ENCODE measurements around the gene ARMC8.

ARMC8 gene

GRCh38 chr3:138297059-138297607 is 110.0 kb downstream of the ARMC8 start:
- no peak for TF ChIP-seq CTCF (IDR thresholded peaks at IDR 0.05; ENCODE audit: control extremely low read depth, extremely low read depth, low read depth, missing control alignments)
- ChIA-PET CTCF (interaction anchor here (1.1 kb wide), 1 partner anchor 13 kb away, joined by 3 read pairs; no protein-coding TSS in a partner anchor), POLR2A (no interaction called here)
- no peak for DNase-seq (ENCODE audit: extremely low spot score)

GRCh38 chr3:138297876-138298275 is 110.8 kb downstream of the ARMC8 start:
- POLR2A ChIA-PET: no interaction called here
- no peak for DNase-seq (ENCODE audit: extremely low spot score)
- no peak for TF ChIP-seq CTCF (IDR thresholded peaks at IDR 0.05; ENCODE audit: control extremely low read depth, extremely low read depth, low read depth, missing control alignments)
- CTCF ChIA-PET: interaction anchor here (1.1 kb wide), 1 partner anchor 14 kb away, joined by 3 read pairs; no protein-coding TSS in a partner anchor

GRCh38 chr3:138300647-138301046 is 113.5 kb downstream of the ARMC8 start:
- POLR2A ChIA-PET: no interaction called here
- no peak for TF ChIP-seq CTCF (IDR thresholded peaks at IDR 0.05; ENCODE audit: control extremely low read depth, extremely low read depth, low read depth, missing control alignments)
- CTCF ChIA-PET: interaction anchor here (0.9 to 1.6 kb wide), 3 partner anchors 8 to 12 kb away, joined by 3 to 5 read pairs (median 3); no protein-coding TSS in a partner anchor
- no peak for DNase-seq (ENCODE audit: extremely low spot score)

GRCh38 chr3:138303474-138303873 is 116.4 kb downstream of the ARMC8 start:
- no peak for DNase-seq (ENCODE audit: extremely low spot score)
- POLR2A ChIA-PET: no interaction called here
- CTCF ChIA-PET: interaction anchor here (1.3 kb wide), 1 partner anchor 9 kb away, joined by 3 read pairs; no protein-coding TSS in a partner anchor
- TF ChIP-seq CTCF (IDR thresholded peaks at IDR 0.05; ENCODE audit: control extremely low read depth, extremely low read depth, low read depth, missing control alignments): no peak

GRCh38 chr3:138307899-138308298 is 120.8 kb downstream of the ARMC8 start:
- TF ChIP-seq CTCF (IDR thresholded peaks at IDR 0.05; ENCODE audit: control extremely low read depth, extremely low read depth, low read depth, missing control alignments): no peak
- DNase-seq (ENCODE audit: extremely low spot score): no peak
- ChIA-PET CTCF (no interaction called here), POLR2A (no interaction called here)

GRCh38 chr3:138308783-138309182 is 121.7 kb downstream of the ARMC8 start:
- POLR2A ChIA-PET: no interaction called here
- CTCF ChIA-PET: interaction anchor here (0.6 to 1.0 kb wide), 2 partner anchors 8 to 67 kb away, joined by 3 read pairs; no protein-coding TSS in a partner anchor
- no peak for TF ChIP-seq CTCF (IDR thresholded peaks at IDR 0.05; ENCODE audit: control extremely low read depth, extremely low read depth, low read depth, missing control alignments)
- no peak for DNase-seq (ENCODE audit: extremely low spot score)

All from GM10248 (cell line).